ENCODE data around the gene CTTNBP2.
"Not testable (repeated sequence)": the region's sequence is repeated elsewhere in the genome, so short reads cannot be mapped to it uniquely, and the experiment has no call there.

The CTTNBP2 gene

DNA sequence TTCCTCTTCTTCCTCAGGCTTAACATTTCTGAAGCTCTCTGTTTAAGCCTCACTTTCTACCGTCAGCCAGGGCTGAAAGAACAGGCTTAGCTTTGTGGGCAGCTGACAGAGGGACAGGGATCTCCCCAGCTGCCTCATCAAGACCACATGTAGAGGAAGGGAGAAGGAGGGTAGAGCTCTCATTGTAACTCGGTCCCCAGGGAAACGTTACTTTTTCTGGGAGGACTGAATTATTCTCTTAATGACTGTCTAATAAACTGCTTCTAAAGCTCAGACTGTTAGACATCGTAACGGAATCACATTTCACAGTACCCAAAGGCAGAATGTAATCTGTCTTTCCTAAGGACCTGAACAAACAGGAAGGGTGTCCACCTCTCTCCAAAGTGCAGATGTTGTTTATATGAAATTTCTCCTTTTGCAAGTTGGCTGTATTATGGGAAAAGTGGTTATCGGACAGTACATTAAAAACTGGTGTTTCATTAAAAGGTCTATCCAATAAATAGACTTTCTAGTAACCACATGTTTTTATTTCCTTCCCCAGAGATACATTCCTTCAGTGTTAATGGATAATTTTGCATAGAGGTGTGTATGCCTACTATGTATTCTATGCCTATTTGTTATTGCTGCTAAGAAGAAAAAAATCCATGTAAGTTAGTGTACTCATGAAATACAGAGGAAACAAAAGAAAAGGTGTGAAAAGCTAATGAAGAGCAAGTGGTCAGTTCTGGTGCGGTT is 144.2 kb downstream of the CTTNBP2 start:
- DNase-seq, result no peak

DNA sequence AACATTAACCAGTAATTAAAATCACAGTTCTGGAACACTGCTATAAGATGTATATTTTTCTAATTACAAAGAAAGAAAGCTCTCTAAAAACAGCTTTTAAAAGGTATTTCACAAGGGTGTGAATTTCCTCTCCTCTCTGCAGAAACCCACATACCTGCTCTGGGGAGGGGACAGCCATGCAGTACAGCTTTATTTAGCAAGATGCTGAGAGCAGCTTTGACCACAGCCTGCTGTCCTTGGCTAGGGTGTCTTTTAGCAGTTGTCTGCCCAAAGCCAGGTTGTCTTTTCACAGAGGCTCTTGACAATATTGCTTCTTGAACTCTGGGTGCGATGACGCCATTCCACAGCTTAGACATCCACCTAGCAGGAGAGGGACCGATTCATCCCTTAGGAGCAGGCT is 148.3 kb downstream of the CTTNBP2 start:
- DNase-seq, result no peak

DNA sequence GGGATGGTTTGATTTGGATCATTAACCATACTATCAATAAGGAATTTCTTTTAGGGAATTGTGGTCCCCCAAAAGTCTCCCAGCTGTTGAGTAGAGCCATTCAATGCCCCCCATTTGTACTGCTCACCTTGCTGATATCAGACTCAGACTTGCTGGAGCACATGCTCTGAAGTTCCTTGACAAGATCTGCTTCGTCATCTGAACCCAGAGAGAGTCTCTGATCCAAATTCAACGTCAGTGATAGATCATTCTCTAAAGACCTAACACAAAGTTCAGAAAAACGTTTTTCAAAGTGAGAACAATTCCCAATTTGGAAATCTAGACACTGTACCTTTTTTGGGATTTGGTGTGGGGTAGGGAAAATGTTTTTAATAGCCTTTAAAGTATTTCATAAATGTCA is 153.9 kb downstream of the CTTNBP2 start:
- no peak for DNase-seq

DNA sequence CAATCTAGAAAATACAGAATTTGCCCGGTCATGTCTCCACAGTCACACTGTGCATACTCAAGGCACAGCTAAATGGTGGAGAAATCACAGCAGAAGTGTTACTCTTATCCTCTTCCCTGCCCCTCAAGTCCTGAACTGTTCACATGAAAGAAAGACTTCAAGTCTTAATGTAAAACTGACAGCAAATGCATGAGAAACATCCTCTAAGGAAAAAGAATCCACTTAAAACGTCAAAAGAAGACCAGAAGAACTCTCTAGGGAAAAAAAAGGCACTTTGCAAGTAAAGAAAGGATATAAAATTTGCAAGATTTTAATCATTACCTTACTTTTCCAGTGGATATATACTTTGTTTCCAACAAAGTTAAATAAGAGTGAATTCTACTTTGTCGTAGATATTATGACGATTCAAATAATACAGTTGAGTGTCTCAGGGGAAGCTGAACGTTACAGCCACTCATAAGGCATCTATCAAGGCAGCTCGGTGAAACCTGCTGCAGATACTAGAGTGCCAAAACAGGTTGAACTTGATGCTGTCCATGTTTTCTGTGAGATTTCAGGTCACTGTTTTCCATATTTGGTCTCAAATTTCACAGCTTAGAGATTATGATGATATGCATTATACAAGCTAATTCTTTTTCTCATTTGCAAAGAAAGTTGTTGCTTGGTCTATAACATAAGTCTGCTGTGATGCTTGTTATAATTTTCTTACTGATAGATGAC is 155.0 kb downstream of the CTTNBP2 start:
- no peak for DNase-seq

DNA sequence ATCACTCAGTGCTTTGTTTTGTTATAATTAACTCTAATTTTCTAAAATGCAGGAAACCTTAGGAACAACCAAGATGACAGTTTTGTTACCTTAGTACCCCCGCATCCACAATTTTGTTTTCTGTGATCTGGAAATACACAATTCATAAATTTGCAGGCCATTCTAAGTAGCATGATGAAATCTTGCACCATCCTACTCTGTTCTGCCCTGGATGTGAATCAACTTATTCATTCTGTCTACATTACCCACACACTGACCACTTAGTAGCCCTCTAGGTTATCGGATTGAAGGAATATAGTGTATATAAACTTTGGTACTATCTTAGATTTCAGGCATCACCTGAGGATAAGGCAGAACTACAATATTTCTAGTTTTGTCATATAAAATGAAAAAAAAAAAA is 155.9 kb downstream of the CTTNBP2 start:
- no peak for DNase-seq

DNA sequence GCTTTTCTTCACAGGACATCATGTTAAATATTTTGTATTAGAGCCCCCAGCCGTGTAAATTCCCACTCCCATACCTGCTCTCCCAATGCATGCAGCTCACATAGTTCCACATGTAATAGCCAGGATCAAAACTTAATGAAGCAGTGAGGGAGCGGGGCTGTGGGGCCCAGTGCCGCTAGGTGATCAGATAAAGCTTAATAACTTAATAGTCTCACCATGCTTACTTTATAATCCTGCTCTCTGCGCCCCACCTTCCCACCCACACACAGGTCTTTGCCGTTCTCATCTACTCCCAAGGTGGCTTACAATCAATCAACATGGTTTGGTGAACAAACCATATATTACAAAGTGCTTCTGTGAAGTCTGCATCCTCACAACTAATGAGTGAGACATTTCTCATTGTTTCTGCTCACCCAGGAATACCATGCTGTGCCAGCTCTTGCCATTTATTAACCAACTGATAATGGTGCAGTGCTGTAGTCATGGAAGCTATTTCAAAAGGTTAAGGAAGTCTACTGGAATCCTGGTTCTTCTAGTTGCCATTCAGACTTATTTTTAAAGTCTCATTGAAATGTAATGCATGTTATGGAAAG is 156.4 kb downstream of the CTTNBP2 start:
- DNase-seq, result no peak

DNA sequence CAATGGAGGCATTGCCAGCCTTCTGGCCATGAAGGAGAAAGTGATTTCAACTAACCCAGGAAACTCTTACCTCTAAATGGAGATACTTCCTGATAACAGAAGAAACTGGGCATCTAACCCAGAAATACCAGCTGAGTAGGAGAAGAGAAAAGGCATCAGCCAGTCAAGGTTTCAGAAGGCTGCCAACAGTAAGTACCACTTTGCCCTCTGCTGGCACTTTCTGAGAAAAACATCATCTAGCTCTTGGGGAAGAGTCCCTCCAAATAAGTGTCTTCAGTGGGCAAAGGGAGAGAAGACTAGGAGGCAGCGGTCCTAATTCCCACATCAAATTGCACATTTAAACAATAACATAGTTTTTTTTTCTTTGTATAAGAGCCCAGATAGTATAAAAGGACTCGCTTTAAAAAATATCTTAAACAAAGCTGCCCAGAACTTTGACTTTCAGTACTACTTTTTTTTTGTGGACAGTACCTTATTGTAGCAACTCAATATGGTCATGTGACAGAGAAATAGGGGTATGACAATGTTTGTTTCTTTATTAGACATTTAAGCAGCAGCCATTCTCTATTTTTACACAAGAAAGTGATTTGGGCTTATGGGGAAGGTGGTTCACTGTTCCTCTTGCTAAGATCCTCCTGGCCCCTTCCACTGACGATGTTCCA is 157.3 kb downstream of the CTTNBP2 start:
- no peak for DNase-seq

DNA sequence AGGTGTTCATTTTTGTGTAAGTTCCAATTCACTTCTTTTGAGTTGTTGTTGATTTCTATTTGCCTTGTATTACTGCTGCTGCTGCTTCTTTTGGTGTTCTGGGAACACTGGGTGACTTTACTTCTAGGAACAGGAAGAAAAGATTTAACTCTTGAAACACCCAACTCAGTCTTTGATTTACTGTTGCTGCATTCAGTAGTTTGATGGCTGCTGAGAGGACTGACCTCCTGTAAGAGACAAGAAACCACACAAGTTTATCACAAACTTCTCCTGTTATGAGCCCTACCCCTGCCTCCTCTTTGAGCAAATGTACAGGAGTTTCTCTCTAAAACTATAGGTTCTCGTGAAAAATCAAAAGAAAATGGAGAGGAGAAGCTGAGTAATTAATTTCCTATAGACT is 161.7 kb downstream of the CTTNBP2 start:
- DNase-seq, result no peak

DNA sequence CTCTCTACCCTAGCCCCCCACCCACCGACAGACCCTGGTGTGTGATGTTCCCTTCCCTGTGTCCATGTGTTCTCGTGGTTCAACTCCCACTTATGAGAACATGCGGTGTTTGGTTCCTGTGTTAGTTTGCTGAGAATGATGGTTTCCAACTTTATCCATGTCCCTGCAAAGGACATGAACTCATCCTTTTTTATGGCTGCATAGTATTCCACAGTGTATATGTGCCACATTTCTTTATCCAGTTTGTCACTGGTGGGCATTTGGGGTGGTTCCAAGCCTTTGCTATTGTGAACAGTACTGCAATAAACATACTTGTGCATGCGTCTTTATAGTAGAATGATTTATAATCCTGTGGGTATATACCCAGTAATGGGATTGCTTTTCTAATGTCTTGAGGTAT is 165.1 kb downstream of the CTTNBP2 start:
- not testable (repeated sequence) for DNase-seq

DNA sequence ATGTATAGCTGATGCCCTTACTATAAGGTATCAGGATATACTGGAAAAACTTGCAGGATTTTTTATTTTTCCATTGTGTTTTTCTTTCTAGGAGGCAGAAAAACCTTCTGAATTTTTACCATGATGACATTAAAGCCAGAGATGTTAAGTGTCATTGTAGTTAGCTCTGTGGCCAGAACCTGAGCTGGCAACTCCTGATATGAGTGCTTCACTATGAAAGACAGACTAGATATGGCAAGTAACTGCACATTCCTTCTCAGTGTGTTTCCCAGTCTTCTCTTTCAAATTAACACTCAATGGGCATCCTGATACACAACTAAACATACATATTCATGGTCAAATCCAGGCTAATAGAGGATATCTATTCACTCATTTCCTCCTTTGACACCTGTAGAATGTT is 166.2 kb downstream of the CTTNBP2 start:
- DNase-seq, result no peak

DNA sequence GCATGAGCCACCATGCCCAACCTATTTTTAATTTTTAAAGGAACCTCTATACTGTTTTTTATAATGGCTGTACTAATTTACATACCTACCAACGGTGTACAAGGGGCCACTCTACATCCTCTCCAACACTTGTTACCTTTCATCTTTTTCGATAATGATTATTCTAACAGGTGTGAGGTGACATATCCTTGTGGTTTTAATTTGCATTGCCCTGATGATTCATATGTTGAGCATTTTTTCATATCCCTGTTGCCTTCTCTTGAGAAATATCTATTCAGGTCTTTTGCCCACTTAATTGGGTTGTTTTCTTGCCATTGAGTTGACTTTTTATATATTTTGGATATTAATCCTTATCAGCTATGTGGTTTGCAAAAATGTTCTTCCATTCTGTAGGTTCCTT is 167.0 kb downstream of the CTTNBP2 start:
- DNase-seq, result no peak

DNA sequence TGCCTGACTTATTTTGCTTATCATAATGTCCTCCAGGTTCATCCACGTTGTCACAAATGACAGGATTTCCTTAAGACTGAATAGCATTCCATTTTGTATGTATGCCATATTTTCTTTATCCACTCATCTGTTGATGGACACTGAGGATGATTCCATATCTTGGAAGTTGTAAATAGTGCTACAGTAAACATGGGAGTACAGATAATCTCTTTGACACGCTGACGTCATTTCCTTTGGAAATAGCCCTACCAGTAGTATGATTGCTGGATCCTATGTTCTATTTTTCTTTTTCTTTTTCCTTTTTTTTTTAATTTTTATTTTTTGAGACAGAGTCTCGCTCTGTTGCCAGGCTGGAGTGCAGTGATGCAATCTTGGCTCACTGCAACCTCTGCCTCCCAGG is 167.6 kb downstream of the CTTNBP2 start:
- DNase-seq, result no peak

DNA sequence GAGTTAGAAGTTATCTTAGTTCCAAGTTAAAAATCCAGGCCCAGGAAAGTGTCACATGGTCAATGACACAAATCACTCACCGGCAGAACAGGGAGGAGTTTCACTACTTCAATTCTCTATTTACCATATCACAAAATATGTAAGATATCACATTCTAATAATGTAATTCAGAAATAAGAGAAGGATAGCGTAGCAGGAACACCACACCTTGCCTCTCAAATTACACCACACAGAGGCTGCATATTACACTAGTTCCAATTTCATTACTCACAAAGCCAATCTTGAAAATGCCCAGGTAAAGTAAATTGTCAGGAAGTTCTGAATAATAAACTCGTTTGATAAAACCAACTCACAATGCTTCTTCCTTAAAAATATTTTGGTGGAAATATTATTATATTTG is 169.2 kb downstream of the CTTNBP2 start:
- DNase-seq, result no peak

DNA sequence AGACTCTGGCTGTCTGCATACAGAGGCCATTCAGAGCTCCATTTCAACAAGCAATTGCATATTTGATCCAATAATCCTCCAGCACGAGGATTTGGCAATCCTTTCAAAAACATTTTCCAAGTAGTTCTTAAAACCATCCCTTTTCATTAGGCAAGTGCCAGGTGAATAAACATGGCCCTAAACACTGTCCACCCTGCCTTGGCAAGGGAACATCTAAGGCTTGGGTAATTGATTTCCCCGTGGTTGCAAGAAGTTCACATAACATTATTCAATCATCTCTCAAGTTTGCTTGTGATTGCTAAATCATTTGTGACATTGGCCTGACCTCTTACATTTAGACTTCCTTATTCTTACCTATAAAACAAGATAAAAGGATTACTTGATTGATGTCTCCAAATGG is 175.2 kb downstream of the CTTNBP2 start:
- DNase-seq, result no peak

DNA sequence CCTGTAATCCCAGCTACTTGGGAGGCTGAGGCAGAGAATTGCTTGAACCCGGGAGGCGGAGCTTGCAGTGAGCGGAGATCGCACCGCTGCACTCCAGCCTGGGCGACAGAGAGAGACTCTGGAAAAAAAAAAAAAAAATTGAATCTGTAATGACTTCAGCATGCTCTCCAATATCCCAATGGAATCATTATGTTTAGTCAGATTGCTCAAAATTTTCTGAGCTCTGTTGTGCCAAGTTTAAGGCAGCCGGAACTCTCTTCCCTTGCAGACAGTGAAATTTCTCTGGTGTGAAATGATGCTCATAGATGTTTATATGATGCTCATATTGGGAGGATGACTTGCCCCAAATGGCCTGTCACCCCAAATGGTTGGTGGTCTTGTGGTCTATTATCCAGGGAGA is 180.9 kb downstream of the CTTNBP2 start:
- DNase-seq, result no peak

DNA sequence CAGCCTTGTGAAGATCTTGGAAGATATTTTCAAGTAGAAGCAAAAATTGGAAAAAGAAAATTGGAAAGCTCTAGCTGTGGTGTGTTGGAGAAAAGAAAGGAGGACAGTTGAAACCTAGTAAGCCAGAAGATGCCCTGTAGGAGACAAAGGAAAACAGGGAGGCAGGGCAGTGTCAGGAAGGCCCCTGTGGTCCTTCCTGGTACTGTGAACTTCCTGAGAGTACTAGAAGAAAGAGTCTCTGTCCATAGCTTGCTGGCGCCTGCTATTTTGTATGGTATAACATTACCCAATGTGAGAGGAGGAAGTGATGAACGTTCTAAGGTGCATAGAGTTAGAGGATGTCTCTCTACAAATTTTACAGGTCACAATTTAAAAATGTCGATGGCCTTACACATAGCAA is 183.1 kb downstream of the CTTNBP2 start:
- no peak for DNase-seq

DNA sequence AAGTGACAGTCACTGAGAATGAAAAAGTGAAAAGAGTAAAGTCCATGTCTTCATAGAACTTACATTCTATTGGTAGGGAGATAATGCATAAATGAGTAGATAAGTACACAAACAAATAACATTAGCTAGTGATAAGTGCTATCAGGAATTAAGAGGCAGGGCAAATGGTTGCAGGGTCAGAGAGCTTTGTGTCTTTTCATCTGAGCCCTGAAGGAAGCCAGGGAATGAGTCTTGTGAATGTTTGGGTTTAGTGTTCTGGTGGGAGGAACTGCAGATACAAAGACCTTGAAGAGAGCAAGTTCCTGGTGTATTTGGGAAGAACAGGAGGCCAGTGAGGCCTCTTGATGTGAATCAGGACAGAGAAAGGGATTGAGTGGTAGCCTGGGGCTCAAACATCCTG is 183.8 kb downstream of the CTTNBP2 start:
- no peak for DNase-seq

DNA sequence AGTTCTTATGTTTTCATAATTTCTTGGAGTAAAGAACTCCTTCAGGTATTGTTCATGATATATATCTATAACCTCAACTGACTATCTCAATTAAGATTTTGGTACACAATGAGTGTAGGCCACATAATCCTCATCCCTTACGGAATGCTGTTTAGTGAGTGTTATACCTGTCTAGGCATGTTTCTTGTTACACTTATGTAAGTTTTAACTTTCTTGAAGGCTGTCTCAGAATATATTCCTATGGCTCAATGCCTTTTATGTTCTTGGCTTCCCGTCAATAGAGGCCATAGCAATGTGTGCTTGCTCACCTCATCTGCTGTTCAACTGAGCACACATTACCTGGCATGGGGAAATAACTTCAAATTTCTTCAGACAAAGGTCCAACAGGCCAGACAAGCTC is 185.1 kb downstream of the CTTNBP2 start:
- no peak for DNase-seq

DNA sequence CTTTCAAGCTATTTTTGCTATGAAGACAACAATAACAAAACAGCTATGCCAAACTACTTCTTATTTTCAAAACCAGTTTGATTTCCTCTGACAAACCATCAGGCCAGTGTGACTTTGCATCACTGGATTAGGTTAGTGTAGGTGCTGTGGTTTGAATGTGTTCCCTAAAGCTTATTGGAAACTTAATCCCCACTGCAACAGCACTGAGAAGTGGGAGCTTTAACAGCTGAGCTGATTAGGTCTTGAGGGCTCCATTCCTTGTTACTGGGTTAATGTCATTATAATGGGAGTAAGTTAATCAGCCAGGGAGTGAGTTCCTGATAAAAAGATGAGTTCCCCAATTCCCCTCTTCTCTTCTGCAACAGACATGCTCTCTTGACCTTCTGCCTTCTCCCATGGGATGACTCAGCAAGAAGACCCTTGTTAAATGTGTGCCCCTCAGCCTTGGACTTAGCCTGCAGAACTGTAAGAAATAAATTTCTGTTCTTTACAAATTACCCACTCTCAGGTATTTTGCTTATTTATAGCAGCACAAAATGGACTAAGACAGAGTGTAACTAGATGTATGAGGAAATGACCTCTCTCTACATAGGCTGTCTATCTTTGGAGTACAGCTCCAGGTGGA is 186.8 kb downstream of the CTTNBP2 start:
- DNase-seq, result no peak

DNA sequence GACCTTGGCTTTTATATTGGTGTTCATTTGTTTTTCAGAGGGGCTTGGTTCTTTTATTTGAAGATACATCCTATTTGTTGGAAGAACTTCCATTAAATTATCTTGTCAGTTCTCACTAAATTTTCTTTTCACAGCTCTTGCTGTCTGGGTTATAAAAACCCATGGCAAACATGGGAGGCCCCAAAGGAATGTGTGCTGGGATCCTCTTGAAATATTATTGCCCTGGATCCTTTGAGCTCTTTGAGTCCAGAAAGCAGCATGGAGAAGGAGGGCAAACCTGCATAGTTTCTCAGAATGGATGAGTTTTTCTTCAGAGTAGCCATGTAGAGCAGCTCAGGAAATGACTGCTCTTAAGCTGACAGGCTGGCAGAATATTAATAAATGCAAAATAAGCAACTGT is 187.4 kb downstream of the CTTNBP2 start:
- DNase-seq, result no peak

DNA sequence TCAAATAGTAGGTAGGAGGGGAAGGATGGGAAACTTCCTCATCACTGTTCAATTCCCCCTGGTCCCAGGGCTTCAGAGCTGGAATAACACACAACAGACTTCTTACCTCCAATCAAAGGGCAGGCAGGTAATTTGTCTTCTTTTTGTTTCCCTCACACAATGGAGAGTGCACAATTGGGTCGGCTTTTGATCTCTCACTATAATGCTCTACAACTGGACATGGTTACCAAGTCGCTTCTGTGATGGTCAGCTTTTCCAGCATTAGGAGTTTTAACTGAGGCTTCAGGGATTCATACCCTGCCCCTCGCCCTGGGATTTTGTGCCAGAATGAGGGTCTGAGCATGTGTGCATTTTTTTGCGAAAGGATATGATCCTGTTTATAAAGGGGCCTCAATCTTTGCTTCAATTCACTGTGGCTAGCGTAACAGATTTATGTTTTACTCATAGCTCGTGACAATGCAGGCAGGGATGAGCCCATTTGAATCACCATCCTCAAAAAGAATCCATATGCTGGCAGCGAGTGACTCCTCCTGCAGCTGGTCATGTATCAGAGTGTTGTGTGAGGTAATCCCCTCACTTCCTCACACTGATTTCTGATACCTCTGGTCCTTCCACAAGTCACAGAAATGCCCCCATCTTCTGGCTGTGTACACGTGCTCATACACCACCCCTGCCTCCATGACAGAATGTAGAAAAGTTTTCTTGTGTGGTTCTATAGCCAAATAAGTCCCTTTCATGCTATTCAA is 189.6 kb downstream of the CTTNBP2 start:
- no peak for DNase-seq

DNA sequence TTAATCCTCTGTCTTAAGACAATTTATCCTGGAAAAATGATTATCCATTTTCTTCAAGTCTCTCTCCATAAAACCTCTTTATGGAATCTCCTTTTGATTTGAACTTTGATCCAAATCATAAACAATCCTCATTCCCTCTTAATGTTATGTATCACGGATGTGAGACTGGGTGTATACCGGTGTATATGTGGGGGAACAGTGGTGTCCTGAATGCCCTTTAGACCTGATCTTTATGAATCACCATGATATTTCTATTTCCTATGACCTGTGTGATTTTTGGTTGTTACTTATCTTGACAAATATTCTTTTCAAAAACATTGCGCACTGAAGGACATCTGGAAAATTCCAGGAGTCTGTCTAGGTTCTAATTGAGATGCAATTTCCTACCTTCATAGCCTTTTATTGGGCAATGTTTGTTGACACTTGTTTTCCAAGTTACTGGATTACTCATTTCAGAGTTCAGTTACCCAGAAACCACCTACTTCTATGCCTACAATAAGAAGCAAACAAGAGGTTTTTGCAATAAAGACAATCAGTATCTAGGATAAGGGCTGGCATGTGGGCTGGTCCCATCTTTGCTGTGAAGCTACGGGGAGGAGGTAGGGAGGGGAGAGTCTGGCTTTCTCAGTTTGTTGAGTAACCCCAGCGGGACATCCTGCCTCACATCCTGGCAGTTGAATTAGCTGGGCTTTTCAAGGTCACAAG is 190.4 kb downstream of the CTTNBP2 start:
- DNase-seq, result no peak

Data from CD4-positive, alpha-beta T cell treated with Interleukin-12 subunit alpha and Interleukin-12 subunit beta, for 1 hour (primary cell).